Measurements from ENCODE around the gene SLC13A5.

- TF ChIP-seq, protein P1, sequence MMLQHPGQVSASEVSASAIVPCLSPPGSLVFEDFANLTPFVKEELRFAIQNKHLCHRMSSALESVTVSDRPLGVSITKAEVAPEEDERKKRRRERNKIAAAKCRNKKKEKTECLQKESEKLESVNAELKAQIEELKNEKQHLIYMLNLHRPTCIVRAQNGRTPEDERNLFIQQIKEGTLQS (IDR thresholded peaks at IDR 0.05), result no peak
- TF ChIP-seq, protein P2, sequence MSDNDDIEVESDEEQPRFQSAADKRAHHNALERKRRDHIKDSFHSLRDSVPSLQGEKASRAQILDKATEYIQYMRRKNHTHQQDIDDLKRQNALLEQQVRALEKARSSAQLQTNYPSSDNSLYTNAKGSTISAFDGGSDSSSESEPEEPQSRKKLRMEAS (IDR thresholded peaks at IDR 0.05), result no peak
- TF ChIP-seq CTCF (IDR thresholded peaks at IDR 0.05; ENCODE audit: low read depth, low read length, missing input control) (no peak), TAF1 (conservative IDR thresholded peaks at IDR 0.05) (no peak), YY1 (IDR thresholded peaks at IDR 0.05) (no peak), RAD21 (IDR thresholded peaks at IDR 0.05) (no peak), SP1 (IDR thresholded peaks at IDR 0.05) (no peak), GABPA (IDR thresholded peaks at IDR 0.05 in 1 of 2, conservative IDR thresholded peaks at IDR 0.05 in 1 of 2) (no peak), JUND (IDR thresholded peaks at IDR 0.05) (no peak), HNF4A (conservative IDR thresholded peaks at IDR 0.05) (no peak)
- TF ChIP-seq, protein P3, sequence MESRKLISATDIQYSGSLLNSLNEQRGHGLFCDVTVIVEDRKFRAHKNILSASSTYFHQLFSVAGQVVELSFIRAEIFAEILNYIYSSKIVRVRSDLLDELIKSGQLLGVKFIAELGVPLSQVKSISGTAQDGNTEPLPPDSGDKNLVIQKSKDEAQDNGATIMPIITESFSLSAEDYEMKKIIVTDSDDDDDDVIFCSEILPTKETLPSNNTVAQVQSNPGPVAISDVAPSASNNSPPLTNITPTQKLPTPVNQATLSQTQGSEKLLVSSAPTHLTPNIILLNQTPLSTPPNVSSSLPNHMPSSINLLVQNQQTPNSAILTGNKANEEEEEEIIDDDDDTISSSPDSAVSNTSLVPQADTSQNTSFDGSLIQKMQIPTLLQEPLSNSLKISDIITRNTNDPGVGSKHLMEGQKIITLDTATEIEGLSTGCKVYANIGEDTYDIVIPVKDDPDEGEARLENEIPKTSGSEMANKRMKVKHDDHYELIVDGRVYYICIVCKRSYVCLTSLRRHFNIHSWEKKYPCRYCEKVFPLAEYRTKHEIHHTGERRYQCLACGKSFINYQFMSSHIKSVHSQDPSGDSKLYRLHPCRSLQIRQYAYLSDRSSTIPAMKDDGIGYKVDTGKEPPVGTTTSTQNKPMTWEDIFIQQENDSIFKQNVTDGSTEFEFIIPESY (IDR thresholded peaks at IDR 0.05), result no peak
Observed at GRCh38 chr17:6756425-6757031, 43.4 kb upstream of the SLC13A5 start.

Measured in liver (tissue), 3 donors.